GM23248 (cell line): ENCODE measurements around the gene RPS10. TPM values are rescaled to one million over a fixed set of nuclear protein-coding genes. Genes with fewer than 3 reads are reported as not detected.
"Not testable (repeated sequence)": the region's sequence is repeated elsewhere in the genome, so short reads cannot be mapped to it uniquely, and the experiment has no call there.

Experiments used
- DNase-seq: peaks from one replicate; pipeline ENCODE4 v3.0.0-alpha.2; 2015
- H2AFZ ChIP-seq: fragments of 200-600 bp; sonication (generic); 2 replicates; pipeline ENCODE4 v1.6.1; 2016; ENCODE audit warnings: antibody characterized with exemption
- H3F3A ChIP-seq: fragments of 200-600 bp; sonication (generic); 2 replicates; pipeline ENCODE4 v1.6.1; 2016; ENCODE audit warnings: mild to moderate bottlenecking, antibody characterized with exemption, mixed run types; ENCODE audit not compliant: insufficient read depth
- H3K27ac ChIP-seq: fragments of 200-600 bp; sonication (generic); 2 replicates; pipeline ENCODE4 v1.5.1; 2016; ENCODE audit warnings: mild to moderate bottlenecking
- H3K27me3 ChIP-seq: fragments of 200-600 bp; sonication (generic); replicated peaks from 2 replicates; pipeline ENCODE4 v1.6.1; 2016; ENCODE audit warnings: mild to moderate bottlenecking; ENCODE audit not compliant: insufficient read depth
- H3K36me3 ChIP-seq: fragments of 200-600 bp; sonication (generic); 2 replicates; pipeline ENCODE4 v1.6.1; 2016; ENCODE audit warnings: low read depth, mild to moderate bottlenecking
- H3K4me1 ChIP-seq: fragments of 200-600 bp; sonication (generic); 2 replicates; pipeline ENCODE4 v1.6.1; 2016; ENCODE audit warnings: mild to moderate bottlenecking; ENCODE audit not compliant: insufficient read depth
- H3K4me2 ChIP-seq: fragments of 200-600 bp; sonication (generic); one replicate; pipeline ENCODE4 v1.6.1; 2016; ENCODE audit warnings: mild to moderate bottlenecking; ENCODE audit not compliant: unreplicated experiment
- H3K4me3 ChIP-seq: fragments of 200-600 bp; sonication (generic); 2 replicates; pipeline ENCODE4 v1.5.1; 2016; ENCODE audit warnings: mild to moderate bottlenecking
- H3K79me2 ChIP-seq: fragments of 200-600 bp; sonication (generic); 2 replicates; pipeline ENCODE4 v1.6.1; 2016; ENCODE audit warnings: mild to moderate bottlenecking; ENCODE audit not compliant: insufficient read depth
- H3K9ac ChIP-seq: fragments of 200-600 bp; sonication (generic); 2 replicates; pipeline ENCODE4 v1.6.1; 2016; ENCODE audit warnings: mild to moderate bottlenecking
- H3K9me2 ChIP-seq: fragments of 200-600 bp; sonication (generic); 2 replicates; pipeline ENCODE4 v1.6.1; 2016; ENCODE audit warnings: mixed run types, mild to moderate bottlenecking, moderate library complexity; ENCODE audit not compliant: insufficient read depth
- H3K9me3 ChIP-seq: fragments of 200-600 bp; sonication (generic); one replicate; pipeline ENCODE4 v1.6.1; 2017; ENCODE audit warnings: low read depth
- H4K20me1 ChIP-seq: fragments of 200-600 bp; sonication (generic); 2 replicates; pipeline ENCODE4 v1.6.0; 2016; ENCODE audit not compliant: insufficient read depth
- EZH2 ChIP-seq: fragments of 200-600 bp; sonication (generic); IDR thresholded peaks from 2 replicates; pipeline ENCODE4 v1.6.1; 2018; ENCODE audit warnings: antibody characterized with exemption, mild to moderate bottlenecking; ENCODE audit not compliant: insufficient read depth, poor library complexity, severe bottlenecking
- EZH2phosphoT487 ChIP-seq: fragments of 200-600 bp; sonication (generic); IDR thresholded peaks from 2 replicates; pipeline ENCODE4 v1.6.1; 2018; ENCODE audit warnings: antibody characterized with exemption, moderate library complexity, mild to moderate bottlenecking, low read depth; ENCODE audit not compliant: insufficient read depth
- WGBS, 2 experiments: methylation state at CpG; one replicate each; pipeline ENCODE4 v1.1.6; 2015 to 2017; ENCODE audit warnings: low lambda C conversion rate in 2 of 2, low coverage in 1 of 2; ENCODE audit errors: missing lambda C conversion rate in 2 of 2; 5-methylcytosine and 5-hydroxymethylcytosine counted together
- in situ Hi-C: fragments of 300-500 bp; cut with MboI; formaldehyde crosslinking; loops from 2 replicates; pipeline ENCODE4 v1.15.0; 2020
- polyA plus RNA-seq: library from polyadenylated mRNA; unstranded; fragments of >200 nt; fragmentation: Nextera tagmentation; extraction: Ambion mirVana; gene quantifications from 2 replicates; pipeline ENCODE4 v1.2.1, GENCODE V29; 2016
- total RNA-seq: library from RNA; depleted of rRNA; stranded (reverse); fragments of >200 nt; shearing (Covaris generic); gene quantifications from 2 replicates; pipeline ENCODE4 v1.2.3, GENCODE V29; 2014

Gene RPS10
- total and polyA plus RNA-seq, 2 experiments from 2014 or later, result 596 to 2,539 TPM

DNA sequence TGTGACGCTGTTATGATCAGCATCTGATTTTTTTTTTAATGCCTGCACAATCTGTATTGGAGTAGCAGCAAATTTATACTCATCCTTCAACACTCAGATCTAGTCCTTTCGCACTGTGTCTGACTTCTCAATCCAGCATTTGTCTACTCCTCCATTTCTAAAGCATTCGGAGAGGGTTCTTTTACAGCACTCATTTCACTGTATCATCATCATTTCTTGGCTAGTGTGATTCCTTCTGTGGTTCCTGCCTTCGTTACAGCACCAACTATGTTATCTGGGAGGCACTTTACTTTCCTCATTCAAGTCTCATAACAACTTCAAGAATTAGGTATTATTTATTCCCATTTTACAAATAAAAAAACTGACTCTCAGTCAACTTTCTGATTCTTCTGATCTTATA lies 51.4 kb downstream of the RPS10 start:
- TF ChIP-seq EZH2 (no peak), EZH2phosphoT487 (no peak)
- no peak overlapping the region for H3K4me3 ChIP-seq
- 0 out of 2 replicates have a peak, but pooled peaks cover 3% of the 10 kb centered on the region for H3F3A ChIP-seq
- no peaks in the 10 kb centered on the region for H3K9me2 ChIP-seq
- in situ Hi-C loops, result no loop called here
- H3K9me3 ChIP-seq, result no peaks in the 10 kb centered on the region
- H3K4me2 ChIP-seq, result no peak overlapping the region
- H3K27me3 ChIP-seq, result no peaks in the 10 kb centered on the region
- peaks cover 5% of the 10 kb centered on the region; the same call in 1 of the 2 replicates for H3K4me1 ChIP-seq
- no peak for DNase-seq
- no peak overlapping the region for H3K27ac ChIP-seq
- H3K9ac ChIP-seq, result no peak overlapping the region
- H4K20me1 ChIP-seq, result peaks cover 4% of the 10 kb centered on the region; the same call in 1 of the 2 replicates
- peaks cover 100% of the 10 kb centered on the region for H3K79me2 ChIP-seq
- no peaks in the 10 kb centered on the region for H3K36me3 ChIP-seq
- no peak overlapping the region for H2AFZ ChIP-seq
- WGBS, 2 experiments, result 97 to 98% methylated on average over 4 of the region's 4 CpGs

DNA sequence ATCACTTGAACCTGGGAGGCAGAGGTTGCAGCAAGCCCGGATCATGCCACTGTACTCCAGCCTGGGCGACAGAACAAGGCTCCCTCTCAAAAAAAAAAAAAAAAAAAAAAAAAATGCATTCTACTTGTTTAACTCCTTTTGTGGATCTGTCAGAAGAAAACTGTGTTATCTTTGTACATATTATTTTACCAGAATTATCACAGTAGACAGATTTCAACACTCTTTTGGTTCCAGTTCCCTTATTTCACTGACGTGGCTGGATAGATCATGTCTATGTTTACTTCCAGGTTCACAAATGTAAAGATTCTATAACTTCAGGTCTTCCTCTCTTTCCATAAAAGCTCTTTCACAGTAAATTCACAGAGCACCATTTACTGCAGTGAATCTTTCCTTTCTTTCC lies 51.8 kb downstream of the RPS10 start:
- H3K79me2 ChIP-seq, result peaks cover 100% of the 10 kb centered on the region
- H3F3A ChIP-seq, result 0 out of 2 replicates have a peak, but pooled peaks cover 3% of the 10 kb centered on the region
- TF ChIP-seq EZH2phosphoT487, result no peak
- TF ChIP-seq EZH2, result no peak
- H2AFZ ChIP-seq, result no peak overlapping the region
- H3K4me2 ChIP-seq, result no peak overlapping the region
- no peaks in the 10 kb centered on the region for H3K27me3 ChIP-seq
- H3K4me3 ChIP-seq, result no peak overlapping the region
- no peak overlapping the region for H3K9ac ChIP-seq
- no peaks in the 10 kb centered on the region for H3K9me3 ChIP-seq
- no peaks in the 10 kb centered on the region for H3K36me3 ChIP-seq
- H3K27ac ChIP-seq, result no peak overlapping the region
- H4K20me1 ChIP-seq, result peaks cover 4% of the 10 kb centered on the region; the same call in 1 of the 2 replicates
- WGBS, 2 experiments, result 79 to 95% methylated on average over 3 of the region's 3 CpGs
- H3K4me1 ChIP-seq, result peaks cover 5% of the 10 kb centered on the region; the same call in 1 of the 2 replicates
- H3K9me2 ChIP-seq, result no peaks in the 10 kb centered on the region
- no peak for DNase-seq
- in situ Hi-C loops, result no loop called here

DNA sequence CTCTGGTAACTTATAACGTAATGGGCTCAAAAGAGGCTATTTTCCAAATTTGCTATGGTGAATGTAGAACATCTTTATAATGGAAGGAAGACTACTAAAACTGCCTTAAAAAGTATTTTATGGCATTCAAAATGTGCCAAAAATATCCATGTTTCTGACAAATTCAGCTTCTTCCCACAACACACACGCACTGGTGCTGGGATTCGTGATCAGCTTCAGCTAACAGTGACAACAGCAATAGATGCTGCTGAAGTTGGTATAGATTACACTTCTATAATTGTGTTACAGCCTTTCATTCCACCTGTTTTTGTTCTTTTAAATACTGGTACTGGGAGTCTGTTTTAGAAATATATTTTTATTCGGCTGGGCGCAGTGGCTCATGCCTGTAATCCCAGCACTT lies 52.4 kb downstream of the RPS10 start:
- no peak overlapping the region for H3K4me2 ChIP-seq
- no peak overlapping the region for H3K27ac ChIP-seq
- H4K20me1 ChIP-seq, result peaks cover 4% of the 10 kb centered on the region; the same call in 1 of the 2 replicates
- H3K79me2 ChIP-seq, result peaks cover 100% of the 10 kb centered on the region
- 95 to 97% methylated on average over 5 of the region's 5 CpGs for WGBS, 2 experiments
- in situ Hi-C loops, result no loop called here
- H3K9me2 ChIP-seq, result no peaks in the 10 kb centered on the region
- H3K9ac ChIP-seq, result no peak overlapping the region
- no peak overlapping the region for H2AFZ ChIP-seq
- H3F3A ChIP-seq, result 0 out of 2 replicates have a peak, but pooled peaks cover 3% of the 10 kb centered on the region
- H3K36me3 ChIP-seq, result no peaks in the 10 kb centered on the region
- TF ChIP-seq EZH2phosphoT487, result no peak
- no peaks in the 10 kb centered on the region for H3K9me3 ChIP-seq
- no peaks in the 10 kb centered on the region for H3K27me3 ChIP-seq
- no peak for DNase-seq
- H3K4me3 ChIP-seq, result no peak overlapping the region
- peaks cover 5% of the 10 kb centered on the region; the same call in 1 of the 2 replicates for H3K4me1 ChIP-seq

DNA sequence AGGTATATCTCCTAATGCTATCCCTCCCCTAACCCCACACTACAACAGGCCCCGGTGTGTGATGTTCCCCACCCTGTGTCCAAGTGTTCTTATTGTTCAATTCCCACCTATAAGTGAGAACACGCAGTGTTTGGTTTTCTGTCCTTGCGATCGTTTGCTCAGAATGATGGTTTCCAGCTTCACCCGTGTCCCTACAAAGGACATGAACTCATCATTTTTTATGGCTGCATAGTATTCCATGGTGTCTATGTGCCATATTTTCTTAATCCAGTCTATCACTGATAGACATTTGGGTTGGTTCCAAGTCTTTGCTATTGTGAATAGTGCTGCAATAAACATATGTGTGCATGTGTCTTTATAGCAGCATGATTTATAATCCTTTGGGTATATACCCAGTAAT lies 54.0 kb downstream of the RPS10 start:
- H3K4me3 ChIP-seq, H3K36me3 ChIP-seq, H3K4me2 ChIP-seq, H3K9me3 ChIP-seq, H3K27me3 ChIP-seq, in situ Hi-C loops, H2AFZ ChIP-seq, DNase-seq, H3K4me1 ChIP-seq, H3F3A ChIP-seq, H3K9ac ChIP-seq, H3K9me2 ChIP-seq, H4K20me1 ChIP-seq, H3K27ac ChIP-seq: not testable (repeated sequence)
- 98 to 99% methylated on average over 5 of the region's 5 CpGs for WGBS, 2 experiments
- peaks cover 100% of the 10 kb centered on the region for H3K79me2 ChIP-seq

DNA sequence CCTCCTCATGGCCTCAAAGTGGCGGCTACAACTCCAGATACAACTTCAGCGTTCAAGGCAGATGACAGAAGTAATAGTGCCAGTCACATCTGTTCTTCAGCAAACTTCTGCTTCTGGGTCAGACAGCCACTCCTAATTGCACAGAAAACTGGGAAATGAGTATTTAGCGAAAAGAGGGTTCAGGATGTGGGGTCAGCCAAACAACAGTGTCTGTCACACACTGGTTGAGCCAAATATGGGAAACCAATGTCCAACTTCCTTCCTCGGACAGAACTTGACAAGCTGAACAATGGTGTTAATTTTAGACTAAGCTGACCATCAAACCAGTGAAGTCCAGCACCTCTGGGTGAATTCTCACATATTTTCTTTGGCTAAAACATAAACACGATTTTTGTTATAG lies 55.5 kb downstream of the RPS10 start:
- Histone ChIP-seq H4K20me1 (peaks cover 4% of the 10 kb centered on the region; the same call in 1 of the 2 replicates), H3K36me3 (no peaks in the 10 kb centered on the region), H3K4me1 (no peaks in the 10 kb centered on the region), H3F3A (no peaks in the 10 kb centered on the region), H3K9ac (no peak overlapping the region), H3K79me2 (peaks cover 94% of the 10 kb centered on the region), H3K9me3 (no peaks in the 10 kb centered on the region), H3K9me2 (no peaks in the 10 kb centered on the region), H2AFZ (no peak overlapping the region), H3K4me2 (no peak overlapping the region), H3K4me3 (no peak overlapping the region), H3K27ac (no peak overlapping the region), H3K27me3 (no peaks in the 10 kb centered on the region)
- TF ChIP-seq EZH2 (no peak), EZH2phosphoT487 (no peak)
- 98 to 99% methylated on average over 5 of the region's 5 CpGs for WGBS, 2 experiments
- in situ Hi-C loops, result no loop called here
- no peak for DNase-seq
